Panc1 (cell line): ENCODE measurements around the gene SHLD1. TPM values are rescaled to one million over a fixed set of nuclear protein-coding genes. Genes with fewer than 3 reads are reported as not detected.

Source experiments
- ATAC-seq: fragments of 200-7000 bp; cut with Tn5 transposase; 2 replicates; pipeline ENCODE4 v1.9.1; 2020; ENCODE audit warnings: mild to moderate bottlenecking, moderate library complexity
- BruUV-seq: library from RNA; stranded (reverse); fragments of 400-500 nt; replicated peaks from 2 replicates; lab custom pipeline; 2021; lab: Mats Ljungman, UMichigan
- CTCF ChIA-PET: fragments of 300-600 bp; sonication (Branson Sonifier 250); formaldehyde crosslinking; loops from one replicate; lab custom pipeline; 2022; ENCODE audit warnings: antibody characterized with exemption; lab: Charles Lee
- POLR2A ChIA-PET: fragments of 300-600 bp; sonication (Branson Sonifier 250); formaldehyde crosslinking; loops from one replicate; lab custom pipeline; 2022; ENCODE audit warnings: antibody characterized with exemption; lab: Charles Lee
- DNase-seq: peaks from one replicate; pipeline ENCODE4 v3.0.0-alpha.2; 2010; ENCODE audit warnings: low read depth, low spot score
- H3K27ac ChIP-seq: 2 replicates; pipeline ENCODE4 v1.5.1; 2011; ENCODE audit warnings: mild to moderate bottlenecking, low read length, inconsistent platforms
- H3K27me3 ChIP-seq: fragments of 200-500 bp; sonication (Bioruptor generic); 2 replicates; pipeline ENCODE4 v1.6.0; 2014; ENCODE audit warnings: low read length, inconsistent platforms; ENCODE audit not compliant: control insufficient read depth, insufficient read depth
- H3K36me3 ChIP-seq: fragments of 200-500 bp; sonication (Bioruptor generic); 2 replicates; pipeline ENCODE4 v1.5.1; 2014; ENCODE audit warnings: inconsistent platforms, mild to moderate bottlenecking, low read length, moderate library complexity; ENCODE audit not compliant: control insufficient read depth, insufficient read depth
- H3K4me1 ChIP-seq: 2 replicates; pipeline ENCODE4 v1.5.1; 2011; ENCODE audit warnings: inconsistent platforms, mild to moderate bottlenecking, low read length, moderate library complexity; ENCODE audit not compliant: control insufficient read depth, insufficient read depth
- H3K4me3 ChIP-seq, 2 experiments: 2 replicates each; pipeline ENCODE4 v1.5.1; 2011 to 2012; ENCODE audit warnings: low read depth in 2 of 2, low read length in 2 of 2, mild to moderate bottlenecking in 2 of 2, inconsistent platforms in 1 of 2, moderate library complexity in 1 of 2
- H3K9me3 ChIP-seq: fragments of 200-500 bp; sonication (Bioruptor generic); 2 replicates; pipeline ENCODE4 v1.5.1; 2014; ENCODE audit warnings: low read depth, mild to moderate bottlenecking, inconsistent platforms, low read length, moderate library complexity; ENCODE audit not compliant: control insufficient read depth, insufficient read depth
- CTCF ChIP-seq: fragments of 450-650 bp; IDR thresholded peaks from 2 replicates; pipeline ENCODE4 v1.5.1; 2017; ENCODE audit warnings: mild to moderate bottlenecking
- POLR2AphosphoS5 ChIP-seq: IDR thresholded peaks from 2 replicates; pipeline ENCODE4 v1.6.1; 2012; ENCODE audit warnings: mild to moderate bottlenecking, low read depth, low read length, moderate library complexity
- REST ChIP-seq, 2 experiments: IDR thresholded peaks; 2 replicates each; pipeline ENCODE4 v1.6.1; 2011 to 2012; ENCODE audit warnings: low read depth in 2 of 2, control low read depth in 1 of 2, low read length in 1 of 2, mild to moderate bottlenecking in 1 of 2, moderate library complexity in 1 of 2; ENCODE audit not compliant: insufficient read depth in 1 of 2
- SIN3A ChIP-seq: IDR thresholded peaks from 2 replicates; pipeline ENCODE4 v1.6.1; 2012; ENCODE audit warnings: low read depth, mild to moderate bottlenecking, low read length, moderate library complexity, borderline replicate concordance; ENCODE audit not compliant: insufficient read depth
- TCF7L2 ChIP-seq: IDR thresholded peaks from 2 replicates; pipeline ENCODE4 v1.6.1; 2011; ENCODE audit warnings: mild to moderate bottlenecking, low read depth, low read length, inconsistent platforms
- in situ Hi-C: cut with HindIII; loops from 2 replicates; pipeline ENCODE4 v1.10.0; 2016; ENCODE audit warnings: low sequenced_read_pairs, low pct_unique_long_range_greater_than_20kb
- intact Hi-C: fragments of 100-400 bp; cut with micrococcal nuclease; formaldehyde crosslinking; loops from one replicate; pipeline ENCODE4 v1.10.0; 2022; ENCODE audit not compliant: unreplicated experiment
- total RNA-seq: library from RNA; stranded (reverse); gene quantifications from one replicate; pipeline ENCODE4 v1.2.1, GENCODE V29; 2021; ENCODE audit not compliant: unreplicated experiment

SHLD1 gene
- total RNA-seq, 1 experiment from 2014 or later: 4.3 TPM

- Histone ChIP-seq H3K36me3 (no peaks in the 10 kb centered on the region), H3K4me1 (no peaks in the 10 kb centered on the region), H3K27me3 (no peaks in the 10 kb centered on the region), H3K9me3 (no peaks in the 10 kb centered on the region), H3K4me3 (no peak overlapping the region), H3K27ac (no peak overlapping the region)
- ATAC-seq: no peak
- intact Hi-C loops: no loop called here
- CTCF ChIA-PET: no interaction called here
- TF ChIP-seq REST (IDR thresholded peaks at IDR 0.05; ENCODE audit: insufficient read depth in 1 of 2, low read depth in 2 of 2, low read length in 1 of 2) (no peak), TCF7L2 (no peak), CTCF (no peak), POLR2AphosphoS5 (no peak), SIN3A (no peak)
- DNase-seq: no peak
- in situ Hi-C loops: no loop called here
- POLR2A ChIA-PET: interaction anchor here (0.7 kb wide), 2 partner anchors 107 to 181 kb away, joined by 10 to 11 read pairs; no protein-coding TSS in a partner anchor
- no TSS peak for BruUV-seq
Measured at GRCh38 chr20:5745416-5746030, 4.7 kb upstream of the SHLD1 start.

- in situ Hi-C loops: no loop called here
- no peaks in the 10 kb centered on the region for H3K27me3 ChIP-seq
- H3K4me3 ChIP-seq: no peak overlapping the region
- TF ChIP-seq POLR2AphosphoS5: no peak
- TF ChIP-seq SIN3A: no peak
- no peak for TF ChIP-seq CTCF
- TF ChIP-seq REST (IDR thresholded peaks at IDR 0.05; ENCODE audit: insufficient read depth in 1 of 2, low read depth in 2 of 2, low read length in 1 of 2): no peak
- TF ChIP-seq TCF7L2: no peak
- no peaks in the 10 kb centered on the region for H3K36me3 ChIP-seq
- BruUV-seq: no TSS peak
- intact Hi-C loops: no loop called here
- POLR2A ChIA-PET: interaction anchor here (0.7 kb wide), 1 partner anchor 108 kb away, joined by 10 read pairs; no protein-coding TSS in a partner anchor
- DNase-seq (no peak), ATAC-seq (no peak)
- CTCF ChIA-PET: no interaction called here
- H3K4me1 ChIP-seq: no peaks in the 10 kb centered on the region
- H3K27ac ChIP-seq: no peak overlapping the region
- H3K9me3 ChIP-seq: no peaks in the 10 kb centered on the region
Measured at GRCh38 chr20:5746064-5746463, 4.1 kb upstream of the SHLD1 start.
